Activated naive CD4-positive, alpha-beta T cell treated with anti-CD3 and anti-CD28 coated beads, Interleukin-2, amount 50 U/mL, for 72 hours (primary cell): ENCODE results near the gene GDF2. TPM values are rescaled to one million over a fixed set of nuclear protein-coding genes. Genes with fewer than 3 reads are reported as not detected.

Source experiments
- ATAC-seq, 2 donors: fragments of 150-1000 bp; cut with Tn5 transposase; 2 replicates each; pipeline ENCODE4 v1.10.0; 2021; ENCODE audit warnings: mild to moderate bottlenecking in 2 of 2, moderate library complexity in 2 of 2
- DNase-seq, 2 donors: peaks; one replicate each; pipeline ENCODE4 v3.0.0; 2021 to 2022; ENCODE audit warnings: low spot score in 2 of 2
- H3K27ac Mint-ChIP-seq, 2 donors: one replicate each; pipeline ENCODE4 v1.8.0; 2022; ENCODE audit warnings: mild to moderate bottlenecking in 2 of 2, mixed read lengths in 2 of 2
- H3K36me3 Mint-ChIP-seq, 2 donors: one replicate each; pipeline ENCODE4 v1.8.0; 2022; ENCODE audit warnings: mixed read lengths in 2 of 2
- H3K9me3 Mint-ChIP-seq, 2 donors: one replicate each; pipeline ENCODE4 v1.8.0; 2022; ENCODE audit warnings: mixed read lengths in 2 of 2
- total RNA-seq, 2 donors: library from RNA; stranded (reverse); gene quantifications; one replicate each; pipeline ENCODE4 v1.2.3, GENCODE V29; 2022

The GDF2 gene
- total RNA-seq, 2 donors from 2014 or later = not detected

- ATAC-seq = no peak
- H3K27ac Mint-ChIP-seq = no peak overlapping the region
- H3K36me3 Mint-ChIP-seq = no peaks in the 10 kb centered on the region
- DNase-seq = no peak
- H3K9me3 Mint-ChIP-seq = no peaks in the 10 kb centered on the region
These were observed 596 bp upstream of the GDF2 start for GRCh38 chr10:47321521-47322195.

GRCh38 chr10:47323087-47323486, 833 bp downstream of the GDF2 start:
- no peaks in the 10 kb centered on the region for H3K36me3 Mint-ChIP-seq
- no peak for ATAC-seq
- H3K27ac Mint-ChIP-seq = peak overlapping the region in 1 of 2 donors; percentile 9
- no peak for DNase-seq
- H3K9me3 Mint-ChIP-seq = peaks cover 0 to 6% of the 10 kb centered on the region in 2 donors

DNA sequence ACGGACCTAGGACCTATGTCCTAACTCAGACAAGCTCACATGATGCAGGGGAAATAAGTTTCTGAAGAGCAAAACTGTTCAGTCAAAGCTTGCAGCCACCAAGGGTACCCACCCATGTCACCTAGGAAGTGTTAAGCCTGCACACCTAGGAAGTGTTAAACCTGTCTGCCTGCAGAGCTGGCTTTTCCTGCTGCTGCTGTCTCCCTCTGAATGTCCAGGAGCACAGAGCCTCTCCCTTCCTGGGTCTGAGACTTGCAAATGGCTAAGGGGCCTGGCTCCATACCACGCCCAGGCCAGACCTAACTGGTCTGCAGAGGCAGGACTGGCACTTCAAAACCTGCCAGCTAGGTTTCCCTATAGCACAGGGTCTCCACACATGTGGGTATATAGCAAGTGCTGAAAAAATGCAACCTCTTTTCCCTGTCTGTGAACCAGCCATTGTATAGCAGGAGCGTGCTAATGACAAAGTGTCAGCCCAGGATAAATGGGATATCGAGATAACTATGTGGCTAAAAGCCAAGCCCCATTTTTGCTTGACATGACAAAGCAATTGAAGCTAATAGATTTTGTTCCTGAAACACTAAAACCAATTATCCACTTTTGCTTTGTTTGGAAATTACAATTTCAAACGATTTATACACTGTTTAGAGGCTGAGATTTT, 1.5 kb downstream of the GDF2 start:
- no peak overlapping the region for H3K27ac Mint-ChIP-seq
- H3K9me3 Mint-ChIP-seq = peaks cover 4 to 10% of the 10 kb centered on the region in 2 donors
- no peak for DNase-seq
- H3K36me3 Mint-ChIP-seq = no peaks in the 10 kb centered on the region
- ATAC-seq = no peak

GRCh38 chr10:47325303-47326291, 3.3 kb downstream of the GDF2 start:
- no peak for DNase-seq
- Mint-ChIP-seq H3K27ac (peak overlapping the region in 1 of 2 donors; percentile 88), H3K36me3 (no peaks in the 10 kb centered on the region), H3K9me3 (peaks cover 4 to 10% of the 10 kb centered on the region in 2 donors)
- ATAC-seq = no peak

- H3K9me3 Mint-ChIP-seq = peaks cover 4 to 10% of the 10 kb centered on the region in 2 donors
- ATAC-seq (no peak), DNase-seq (no peak)
- H3K36me3 Mint-ChIP-seq = no peaks in the 10 kb centered on the region
- no peak overlapping the region for H3K27ac Mint-ChIP-seq
These were observed 4.2 kb downstream of the GDF2 start for GRCh38 chr10:47326306-47326926.

GRCh38 chr10:47326927-47327330, 4.7 kb downstream of the GDF2 start:
- Mint-ChIP-seq H3K9me3 (peaks cover 4 to 10% of the 10 kb centered on the region in 2 donors), H3K36me3 (no peaks in the 10 kb centered on the region), H3K27ac (no peak overlapping the region)
- ATAC-seq (no peak), DNase-seq (no peak)

DNA sequence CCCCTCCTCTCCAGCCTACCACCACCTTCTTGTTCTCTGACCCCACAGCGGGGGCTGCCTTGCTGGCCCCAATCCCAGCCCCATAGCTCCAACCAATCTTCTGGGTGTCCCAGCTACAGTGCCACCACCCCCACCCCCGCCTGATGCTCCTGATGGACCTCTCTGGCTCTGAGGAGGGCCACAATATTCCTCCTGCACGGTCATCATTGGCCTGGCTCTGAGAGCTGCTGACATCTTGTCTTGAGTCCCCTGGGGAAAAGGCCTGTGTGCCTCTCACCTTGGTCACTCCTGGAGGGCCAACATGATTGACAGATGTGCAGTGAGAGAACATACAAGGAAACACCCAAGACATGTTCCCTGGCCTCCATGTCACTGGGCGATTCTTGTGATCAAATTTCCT, 7.6 kb downstream of the GDF2 start:
- H3K36me3 Mint-ChIP-seq = no peaks in the 10 kb centered on the region
- ATAC-seq (no peak), DNase-seq (no peak)
- peaks cover 4 to 10% of the 10 kb centered on the region in 2 donors for H3K9me3 Mint-ChIP-seq
- no peak overlapping the region for H3K27ac Mint-ChIP-seq

- Mint-ChIP-seq H3K9me3 (peaks cover 4 to 10% of the 10 kb centered on the region in 2 donors), H3K27ac (no peak overlapping the region), H3K36me3 (no peaks in the 10 kb centered on the region)
- ATAC-seq (no peak), DNase-seq (no peak)
These were observed 8.1 kb downstream of the GDF2 start for GRCh38 chr10:47330366-47330765.

GRCh38 chr10:47330804-47331203, 8.6 kb downstream of the GDF2 start:
- no peaks in the 10 kb centered on the region for H3K36me3 Mint-ChIP-seq
- H3K27ac Mint-ChIP-seq = no peak overlapping the region
- H3K9me3 Mint-ChIP-seq = peaks cover 4 to 10% of the 10 kb centered on the region in 2 donors
- DNase-seq (no peak), ATAC-seq (no peak)

- no peak for DNase-seq
- H3K36me3 Mint-ChIP-seq = no peaks in the 10 kb centered on the region
- peaks cover 4 to 10% of the 10 kb centered on the region in 2 donors for H3K9me3 Mint-ChIP-seq
- no peak for ATAC-seq
- no peak overlapping the region for H3K27ac Mint-ChIP-seq
These were observed 9.2 kb downstream of the GDF2 start for GRCh38 chr10:47331491-47331890.

DNA sequence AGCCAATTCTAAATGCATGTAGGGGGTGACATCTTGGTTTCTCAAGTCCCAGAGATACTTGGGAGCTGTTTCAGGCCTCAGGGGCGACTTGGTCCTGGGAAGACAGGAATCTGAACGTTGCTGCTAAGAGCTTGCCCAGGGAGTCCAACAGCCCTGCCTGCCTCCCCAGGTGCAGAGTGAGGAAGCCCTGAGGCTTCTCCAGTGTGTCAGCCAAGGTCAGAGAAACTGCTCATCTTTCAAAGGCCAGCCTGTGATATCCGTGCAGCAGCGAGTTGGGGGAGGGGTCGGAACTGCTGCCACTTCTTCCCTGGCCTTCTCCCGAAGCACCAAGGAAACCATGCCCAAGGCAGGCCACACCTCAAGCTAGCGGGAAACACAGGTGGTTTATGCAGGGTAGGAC, 9.7 kb downstream of the GDF2 start:
- ATAC-seq = no peak
- H3K36me3 Mint-ChIP-seq = no peaks in the 10 kb centered on the region
- H3K27ac Mint-ChIP-seq = no peak overlapping the region
- peaks cover 4 to 10% of the 10 kb centered on the region in 2 donors for H3K9me3 Mint-ChIP-seq
- no peak for DNase-seq

- DNase-seq (no peak), ATAC-seq (no peak)
- Mint-ChIP-seq H3K9me3 (peaks cover 4 to 10% of the 10 kb centered on the region in 2 donors), H3K27ac (no peak overlapping the region), H3K36me3 (no peaks in the 10 kb centered on the region)
These were observed 10.1 kb downstream of the GDF2 start for GRCh38 chr10:47332371-47332770.

GRCh38 chr10:47332946-47333345, 10.7 kb downstream of the GDF2 start:
- no peak for DNase-seq
- Mint-ChIP-seq H3K36me3 (no peaks in the 10 kb centered on the region), H3K9me3 (peaks cover 4 to 5% of the 10 kb centered on the region in 2 donors), H3K27ac (no peak overlapping the region)
- no peak for ATAC-seq

DNA sequence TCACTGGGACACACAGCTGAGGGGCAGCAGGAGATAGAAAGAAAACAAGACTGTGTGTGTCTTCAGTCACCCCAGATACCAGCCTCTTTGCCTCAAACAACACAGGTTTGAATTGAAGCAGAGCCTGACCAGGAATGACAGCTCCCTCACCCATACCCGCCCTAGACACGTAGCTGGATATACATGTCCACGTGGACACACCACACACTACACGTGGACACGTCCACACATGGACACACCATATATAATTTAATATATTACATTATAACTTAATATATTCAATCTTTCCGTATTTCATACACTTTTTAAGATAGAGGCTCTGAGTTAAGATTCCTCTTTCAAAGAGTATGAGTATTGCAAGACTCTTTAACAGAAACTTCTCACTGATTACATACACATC, 11.3 kb downstream of the GDF2 start:
- no peaks in the 10 kb centered on the region for H3K9me3 Mint-ChIP-seq
- H3K27ac Mint-ChIP-seq = no peak overlapping the region
- ATAC-seq (no peak), DNase-seq (no peak)
- H3K36me3 Mint-ChIP-seq = no peaks in the 10 kb centered on the region

DNA sequence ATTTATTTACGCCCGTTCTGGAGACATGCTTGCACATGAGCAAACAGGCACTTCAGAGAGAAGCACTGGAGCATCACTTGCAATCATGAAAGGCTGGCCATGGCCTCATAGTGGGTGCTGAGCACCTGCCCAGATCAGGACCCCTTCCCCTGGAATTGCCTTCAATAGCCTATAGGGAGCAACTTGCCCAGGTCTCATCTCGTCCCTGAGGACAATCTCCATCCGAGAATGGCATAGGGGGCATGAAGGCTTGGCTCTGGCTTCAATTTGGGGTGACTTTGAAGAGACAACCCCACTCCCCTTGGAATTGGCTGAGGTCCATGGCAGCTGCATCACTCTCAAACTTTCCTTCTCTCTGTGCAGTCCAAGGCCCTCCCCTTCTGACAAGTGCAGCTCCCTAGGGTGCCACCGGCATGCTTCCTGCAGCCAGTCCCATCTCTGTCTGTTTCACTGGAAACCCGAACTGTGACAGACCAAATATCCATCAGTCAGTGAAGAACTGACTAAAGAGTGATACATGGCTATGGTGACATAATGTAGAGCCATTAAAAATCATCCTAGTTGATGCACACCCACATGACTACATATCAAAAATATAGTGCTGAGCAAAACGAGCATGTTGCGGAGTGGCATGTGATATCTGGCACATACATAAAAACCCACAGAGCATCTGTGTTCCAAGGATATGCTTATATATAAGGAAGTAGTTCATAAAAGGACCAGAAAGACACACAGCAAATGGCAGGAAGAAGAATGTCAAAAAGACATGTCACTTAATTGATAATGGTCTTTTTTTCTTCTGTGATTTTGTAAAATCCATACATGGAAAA, 12.4 kb downstream of the GDF2 start:
- no peak overlapping the region for H3K27ac Mint-ChIP-seq
- no peaks in the 10 kb centered on the region for H3K9me3 Mint-ChIP-seq
- DNase-seq = no peak
- no peaks in the 10 kb centered on the region for H3K36me3 Mint-ChIP-seq
- no peak for ATAC-seq

DNA sequence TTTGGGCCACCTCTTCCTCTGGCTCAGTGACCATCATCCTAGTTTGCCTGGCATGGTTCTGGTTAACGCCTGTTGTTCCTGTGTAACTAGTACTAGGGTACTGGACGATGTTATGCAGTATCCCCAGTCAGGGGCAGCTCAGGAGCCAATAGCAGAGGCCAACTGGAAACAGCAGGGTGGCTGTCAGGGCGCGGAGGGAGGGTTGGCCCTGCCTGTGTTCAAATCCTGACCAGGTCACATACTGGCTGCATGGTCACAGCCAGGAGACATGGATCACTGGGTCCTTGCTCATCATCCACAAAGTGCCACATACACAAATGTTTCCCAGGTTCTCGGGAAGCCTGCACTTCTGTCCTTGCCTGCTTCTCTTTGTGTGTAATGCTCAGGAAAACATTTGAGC, 13.7 kb downstream of the GDF2 start:
- DNase-seq (no peak), ATAC-seq (no peak)
- H3K9me3 Mint-ChIP-seq = no peaks in the 10 kb centered on the region
- H3K36me3 Mint-ChIP-seq = no peaks in the 10 kb centered on the region
- H3K27ac Mint-ChIP-seq = no peak overlapping the region
